CD14-positive monocyte (primary cell): ENCODE results near the gene TMEM95. TPM values are rescaled to one million over a fixed set of nuclear protein-coding genes. Genes with fewer than 3 reads are reported as not detected.

Experiments used
- DNase-seq, 3 donors: peaks; one replicate each; pipeline ENCODE4 v3.0.0-alpha.2; 2011 to 2022
- H2AFZ ChIP-seq: 2 replicates; pipeline ENCODE4 v1.6.0; 2012; ENCODE audit warnings: mild to moderate bottlenecking, low read depth, low read length, inconsistent platforms; ENCODE audit not compliant: insufficient read depth, poor library complexity, severe bottlenecking
- H3K27ac ChIP-seq, 2 donors: 1 replicate in 1 of 2; 2 replicates in 1 of 2; pipeline ENCODE4 v1.5.1; 2012 to 2013; ENCODE audit warnings: low read length in 2 of 2, control low read depth in 1 of 2, inconsistent platforms in 1 of 2, low read depth in 1 of 2, mild to moderate bottlenecking in 1 of 2
- H3K27me3 ChIP-seq, 2 donors: one replicate each; pipeline versions ENCODE4 v1.6.0 to v1.6.1; 2011 to 2013; ENCODE audit warnings: low read length in 2 of 2; ENCODE audit not compliant: control insufficient read depth in 2 of 2, insufficient read depth in 2 of 2
- H3K36me3 ChIP-seq, 2 donors: replicated peaks in 1 of 2; 1 replicate in 1 of 2; 2 replicates in 1 of 2; pipeline versions ENCODE4 v1.5.1 to v1.6.1; 2012 to 2013; ENCODE audit warnings: low read length in 2 of 2, control low read depth in 1 of 2, inconsistent platforms in 1 of 2, mild to moderate bottlenecking in 1 of 2; ENCODE audit not compliant: insufficient read depth in 2 of 2, control insufficient read depth in 1 of 2
- H3K4me1 ChIP-seq, 2 donors: 1 replicate in 1 of 2; 2 replicates in 1 of 2; pipeline versions ENCODE4 v1.5.1 to v1.6.1; 2012 to 2013; ENCODE audit warnings: low read length in 2 of 2, control low read depth in 1 of 2, inconsistent platforms in 1 of 2, mild to moderate bottlenecking in 1 of 2, moderate library complexity in 1 of 2; ENCODE audit not compliant: insufficient read depth in 2 of 2, control insufficient read depth in 1 of 2
- H3K4me2 ChIP-seq: replicated peaks from 2 replicates; pipeline ENCODE3; 2012; ENCODE audit warnings: low read length, moderate library complexity, mild to moderate bottlenecking; ENCODE audit not compliant: poor library complexity, severe bottlenecking; ENCODE audit errors: extremely low read depth
- H3K4me3 ChIP-seq, 3 experiments: fragments of 200-600 bp in 1 of 3; sonication (generic) in 1 of 3; replicated peaks in 1 of 3; 1 replicate in 2 of 3; 2 replicates in 1 of 3; pipeline ENCODE4 v1.5.1; 2011 to 2013; ENCODE audit warnings: low read length in 3 of 3, mild to moderate bottlenecking in 3 of 3, control low read depth in 2 of 3, low read depth in 2 of 3, inconsistent platforms in 1 of 3, moderate library complexity in 1 of 3
- H3K79me2 ChIP-seq: 2 replicates; pipeline ENCODE4 v1.6.0; 2012; ENCODE audit warnings: mild to moderate bottlenecking, control low read depth, inconsistent platforms, low read length, moderate library complexity; ENCODE audit not compliant: insufficient read depth
- H3K9ac ChIP-seq: 2 replicates; pipeline ENCODE4 v1.6.0; 2017; ENCODE audit warnings: low read length, mild to moderate bottlenecking; ENCODE audit not compliant: insufficient read depth, poor library complexity, severe bottlenecking
- H3K9me3 ChIP-seq, 2 donors: replicated peaks in 1 of 2; 1 replicate in 1 of 2; 2 replicates in 1 of 2; pipeline versions ENCODE4 v1.5.1 to v1.6.1; 2012 to 2013; ENCODE audit warnings: low read length in 2 of 2, control low read depth in 1 of 2; ENCODE audit not compliant: control insufficient read depth in 1 of 2, insufficient read depth in 1 of 2
- H4K20me1 ChIP-seq: 2 replicates; pipeline ENCODE4 v1.6.0; 2012; ENCODE audit warnings: mild to moderate bottlenecking, low read length, control low read depth, moderate library complexity; ENCODE audit not compliant: insufficient read depth
- H3K27ac Mint-ChIP-seq, 7 donors: one replicate each; pipeline ENCODE4 v1.8.0; 2020; ENCODE audit warnings: mild to moderate bottlenecking in 7 of 7, mixed read lengths in 7 of 7, moderate library complexity in 6 of 7, inconsistent platforms in 2 of 7
- H3K27me3 Mint-ChIP-seq, 3 donors: one replicate each; pipeline ENCODE4 v1.8.0; 2021 to 2022; ENCODE audit warnings: low read depth in 3 of 3, mild to moderate bottlenecking in 3 of 3, mixed read lengths in 3 of 3, moderate library complexity in 3 of 3, inconsistent platforms in 1 of 3
- H3K36me3 Mint-ChIP-seq, 2 donors: one replicate each; pipeline ENCODE4 v1.8.0; 2020; ENCODE audit warnings: mixed read lengths in 2 of 2, inconsistent platforms in 1 of 2, mild to moderate bottlenecking in 1 of 2
- H3K4me1 Mint-ChIP-seq: one replicate; pipeline ENCODE4 v1.8.0; 2020; ENCODE audit warnings: mild to moderate bottlenecking, mixed read lengths
- H3K4me3 Mint-ChIP-seq, 2 donors: one replicate each; pipeline ENCODE4 v1.8.0; 2020; ENCODE audit warnings: mild to moderate bottlenecking in 2 of 2, mixed read lengths in 2 of 2, moderate library complexity in 1 of 2
- H3K9me3 Mint-ChIP-seq, 7 donors: one replicate each; pipeline ENCODE4 v1.8.0; 2020 to 2022; ENCODE audit warnings: mixed read lengths in 7 of 7, mild to moderate bottlenecking in 6 of 7, moderate library complexity in 6 of 7, inconsistent platforms in 2 of 7
- CTCF ChIP-seq: fragments of 200-600 bp; IDR thresholded peaks from one replicate; pipeline ENCODE4 v1.8.0; 2022; ENCODE audit warnings: antibody characterized with exemption, mild to moderate bottlenecking
- WGBS: methylation state at CpG from one replicate; pipeline ENCODE4 v1.1.5; 2013; ENCODE audit warnings: missing lambda C conversion rate; ENCODE audit not compliant: insufficient coverage; 5-methylcytosine and 5-hydroxymethylcytosine counted together
- intact Hi-C, 2 donors: fragments of 100-400 bp; cut with micrococcal nuclease; formaldehyde crosslinking; loops; one replicate each; pipeline versions ENCODE4 v1.15.0 to v1.15.1; 2023
- polyA plus RNA-seq, 3 donors: library from polyadenylated mRNA; depleted of rRNA in 1 of 3; unstranded in 2 of 3; stranded (reverse) in 1 of 3; fragments of 300-500 nt in 2 of 3; fragments of >200 nt in 1 of 3; fragmentation: Illumina TruSeq in 2 of 3; gene quantifications; 1 replicate in 2 of 3; 2 replicates in 1 of 3; pipeline ENCODE4 v1.2.3, GENCODE V29; 2012 to 2021

The TMEM95 gene
- polyA plus RNA-seq, 3 donors: not detected

GRCh38 chr17:7380321-7380720 is 25.4 kb downstream of the TMEM95 start:
- peaks cover 7 to 21% (median 15%) of the 10 kb centered on the region in 7 donors for H3K9me3 Mint-ChIP-seq
- Histone ChIP-seq H3K27ac (no peak overlapping the region), H3K9ac (no peak overlapping the region), H3K27me3 (peaks cover 34 to 59% of the 10 kb centered on the region in 2 donors), H3K9me3 (no peaks in the 10 kb centered on the region), H3K79me2 (no peaks in the 10 kb centered on the region), H3K4me1 (peaks cover 16 to 23% of the 10 kb centered on the region in 2 donors), H3K36me3 (no peaks in the 10 kb centered on the region), H4K20me1 (no peaks in the 10 kb centered on the region), H3K4me3 (peak overlapping the region in 1 of 3 experiments; percentile 7), H2AFZ (no peak overlapping the region), H3K4me2 (peak overlapping the region; percentile 45)
- intact Hi-C loops: no loop called here
- no peak for TF ChIP-seq CTCF
- WGBS: 70% methylated on average over 3 of the region's 7 CpGs
- DNase-seq: no peak
- peak overlapping the region in 1 of 7 donors; percentile 57 for H3K27ac Mint-ChIP-seq
- H3K36me3 Mint-ChIP-seq: peaks cover 2 to 8% of the 10 kb centered on the region in 2 donors
- peak overlapping the region; percentile 10 to 83 for H3K4me3 Mint-ChIP-seq
- peaks cover 51 to 78% (median 65%) of the 10 kb centered on the region in 3 donors for H3K27me3 Mint-ChIP-seq
- H3K4me1 Mint-ChIP-seq: peaks cover 18% of the 10 kb centered on the region

GRCh38 chr17:7380855-7381683 is 26.1 kb downstream of the TMEM95 start, which contains the start of gene TNK1:
Gene TNK1 (plus strand): TSS chr17:7381089. CDS start chr17:7382927, 1,838 bp downstream.
- intact Hi-C loops: no loop called here
- Histone ChIP-seq H3K4me1 (peaks cover 16 to 23% of the 10 kb centered on the region in 2 donors), H3K27me3 (peaks cover 34 to 59% of the 10 kb centered on the region in 2 donors), H3K27ac (no peak within 1 kb of the TSS), H3K9me3 (no peaks in the 10 kb centered on the region), H4K20me1 (no peaks in the 10 kb centered on the region), H3K4me2 (peak within 1 kb of the TSS; percentile 45), H3K4me3 (peak within 1 kb of the TSS in 1 of 3 experiments; percentile 7), H3K36me3 (no peaks in the 10 kb centered on the region), H3K79me2 (no peaks in the 10 kb centered on the region), H2AFZ (no peak within 1 kb of the TSS), H3K9ac (no peak within 1 kb of the TSS)
- Mint-ChIP-seq H3K36me3 (peaks cover 2 to 12% of the 10 kb centered on the region in 2 donors), H3K4me1 (peaks cover 18% of the 10 kb centered on the region), H3K27ac (peak within 1 kb of the TSS in 1 of 7 donors; percentile 57), H3K27me3 (peaks cover 51 to 80% (median 65%) of the 10 kb centered on the region in 3 donors), H3K4me3 (peak within 1 kb of the TSS; percentile 10 to 84), H3K9me3 (peaks cover 7 to 21% (median 15%) of the 10 kb centered on the region in 7 donors)
- no peak for TF ChIP-seq CTCF
- 3% methylated on average over 43 of the region's 52 CpGs for WGBS
- DNase-seq: no peak
